Fibroblast of lung (primary cell): Measurements from ENCODE around the gene NKD2.

Experiments used
- EZH2 ChIP-seq: IDR thresholded peaks from 2 replicates; pipeline ENCODE4 v1.5.1; 2012; ENCODE audit warnings: low read length, control low read depth, mild to moderate bottlenecking; ENCODE audit errors: missing control alignments
- TF ChIP-seq, protein P1 (sequence below), 2 donors: IDR thresholded peaks in 1 of 2; conservative IDR thresholded peaks in 1 of 2; 1 replicate in 1 of 2; 2 replicates in 1 of 2; pipeline ENCODE4 v1.5.1; 2011 to 2012; ENCODE audit warnings: low read length in 2 of 2, control low read depth in 1 of 2, inconsistent platforms in 1 of 2, low read depth in 1 of 2, mild to moderate bottlenecking in 1 of 2

DNA sequence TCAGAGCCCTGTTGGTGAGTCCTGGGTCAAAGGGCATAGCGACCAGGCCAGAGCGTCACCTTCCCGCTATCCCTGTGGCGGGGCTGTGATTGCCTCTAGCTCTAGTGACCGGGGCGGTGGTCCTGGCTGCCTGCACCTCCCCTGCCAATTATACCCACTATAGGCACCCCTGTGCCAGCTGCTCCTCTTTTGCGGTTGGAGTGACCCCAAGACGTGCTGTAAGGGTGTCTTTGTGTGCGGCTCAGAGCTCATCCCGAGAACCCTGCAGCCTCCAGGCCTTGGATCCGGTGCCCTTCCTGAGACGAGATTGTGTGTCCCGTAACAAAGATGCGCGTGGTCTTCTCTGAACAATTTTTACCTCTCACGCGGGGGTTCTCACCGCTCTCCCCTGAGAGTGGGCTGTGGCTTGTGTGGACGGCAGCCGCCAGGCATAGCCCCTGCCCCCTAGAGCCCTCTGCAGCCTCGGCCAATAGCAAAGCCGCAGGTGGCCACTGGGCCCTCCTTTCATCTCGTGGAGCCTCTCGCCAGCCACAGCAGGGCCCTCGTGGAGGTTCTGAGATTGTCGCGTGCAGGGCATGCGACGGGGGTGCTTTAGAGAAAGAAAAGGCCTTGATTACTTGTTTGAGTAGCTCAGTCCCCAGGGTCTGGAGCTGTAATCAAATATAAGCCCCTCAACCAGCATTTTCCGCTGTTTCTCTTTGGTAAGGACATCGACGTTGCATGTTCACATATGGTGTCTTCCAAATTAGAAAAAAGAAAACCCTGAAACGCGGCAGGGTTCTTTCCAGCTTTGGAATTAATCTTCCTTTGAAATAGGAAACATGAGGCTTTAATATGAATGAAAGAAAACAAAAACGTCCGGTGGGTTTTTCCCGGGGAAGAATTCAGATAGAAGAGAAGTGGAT lies 10.7 kb downstream of the NKD2 start:
- TF ChIP-seq EZH2 = no peak
- TF ChIP-seq, protein P1, sequence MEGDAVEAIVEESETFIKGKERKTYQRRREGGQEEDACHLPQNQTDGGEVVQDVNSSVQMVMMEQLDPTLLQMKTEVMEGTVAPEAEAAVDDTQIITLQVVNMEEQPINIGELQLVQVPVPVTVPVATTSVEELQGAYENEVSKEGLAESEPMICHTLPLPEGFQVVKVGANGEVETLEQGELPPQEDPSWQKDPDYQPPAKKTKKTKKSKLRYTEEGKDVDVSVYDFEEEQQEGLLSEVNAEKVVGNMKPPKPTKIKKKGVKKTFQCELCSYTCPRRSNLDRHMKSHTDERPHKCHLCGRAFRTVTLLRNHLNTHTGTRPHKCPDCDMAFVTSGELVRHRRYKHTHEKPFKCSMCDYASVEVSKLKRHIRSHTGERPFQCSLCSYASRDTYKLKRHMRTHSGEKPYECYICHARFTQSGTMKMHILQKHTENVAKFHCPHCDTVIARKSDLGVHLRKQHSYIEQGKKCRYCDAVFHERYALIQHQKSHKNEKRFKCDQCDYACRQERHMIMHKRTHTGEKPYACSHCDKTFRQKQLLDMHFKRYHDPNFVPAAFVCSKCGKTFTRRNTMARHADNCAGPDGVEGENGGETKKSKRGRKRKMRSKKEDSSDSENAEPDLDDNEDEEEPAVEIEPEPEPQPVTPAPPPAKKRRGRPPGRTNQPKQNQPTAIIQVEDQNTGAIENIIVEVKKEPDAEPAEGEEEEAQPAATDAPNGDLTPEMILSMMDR (conservative IDR thresholded peaks at IDR 0.05 in 1 of 2, IDR thresholded peaks at IDR 0.05 in 1 of 2; ENCODE audit: low read depth in 1 of 2, low read length in 2 of 2) = no peak
